GM23338 (cell line): Measurements from ENCODE around the gene HNF4A. TPM values are rescaled to one million over a fixed set of nuclear protein-coding genes. Genes with fewer than 3 reads are reported as not detected.

Source experiments
- ATAC-seq: fragments of 200-7000 bp; cut with Tn5 transposase; 3 replicates; pipeline ENCODE4 v1.9.1; 2020
- DNase-seq: peaks from one replicate; pipeline ENCODE4 v3.0.0-alpha.2; 2015; ENCODE audit warnings: low spot score
- H2AFZ ChIP-seq: fragments of 200-600 bp; sonication (generic); 2 replicates; pipeline ENCODE4 v1.8.0; 2016; ENCODE audit warnings: antibody characterized with exemption, mild to moderate bottlenecking, moderate library complexity
- H3F3A ChIP-seq: fragments of 200-600 bp; sonication (generic); replicated peaks from 2 replicates; pipeline ENCODE4 v1.8.0; 2017; ENCODE audit warnings: antibody characterized with exemption, mixed run types, low read depth
- H3K27ac ChIP-seq: fragments of 200-600 bp; sonication (generic); 2 replicates; pipeline ENCODE4 v1.6.1; 2016; ENCODE audit warnings: low read depth
- H3K27me3 ChIP-seq: fragments of 200-600 bp; sonication (generic); 2 replicates; pipeline ENCODE4 v1.8.0; 2016; ENCODE audit warnings: mild to moderate bottlenecking, mixed run types, moderate library complexity; ENCODE audit not compliant: insufficient read depth
- H3K36me3 ChIP-seq: fragments of 200-600 bp; sonication (generic); 2 replicates; pipeline ENCODE4 v1.8.0; 2016; ENCODE audit warnings: mild to moderate bottlenecking; ENCODE audit not compliant: insufficient read depth
- H3K4me1 ChIP-seq: fragments of 200-600 bp; sonication (generic); 2 replicates; pipeline ENCODE4 v1.8.0; 2016; ENCODE audit warnings: mild to moderate bottlenecking, moderate library complexity; ENCODE audit not compliant: insufficient read depth
- H3K4me2 ChIP-seq: fragments of 200-600 bp; sonication (generic); 2 replicates; pipeline ENCODE4 v1.7.1; 2017; ENCODE audit warnings: mixed run types
- H3K4me3 ChIP-seq: fragments of 200-600 bp; sonication (generic); 2 replicates; pipeline ENCODE4 v1.6.1; 2016; ENCODE audit warnings: mixed run types
- H3K79me2 ChIP-seq: fragments of 200-600 bp; sonication (generic); replicated peaks from 2 replicates; pipeline ENCODE4 v1.8.0; 2017; ENCODE audit warnings: mild to moderate bottlenecking; ENCODE audit not compliant: insufficient read depth
- H3K9me2 ChIP-seq: fragments of 200-600 bp; sonication (generic); 2 replicates; pipeline ENCODE4 v1.8.0; 2017; ENCODE audit not compliant: insufficient read depth
- H4K20me1 ChIP-seq: fragments of 200-600 bp; sonication (generic); replicated peaks from 2 replicates; pipeline ENCODE4 v1.8.0; 2017; ENCODE audit warnings: mild to moderate bottlenecking; ENCODE audit not compliant: insufficient read depth
- H3K27ac Mint-ChIP-seq: 2 replicates; pipeline ENCODE4 v1.8.0; 2020; ENCODE audit warnings: inconsistent platforms, mild to moderate bottlenecking, moderate library complexity, mixed read lengths
- H3K27me3 Mint-ChIP-seq: 3 replicates; pipeline ENCODE4 v1.8.0; 2022; ENCODE audit warnings: low read depth, mild to moderate bottlenecking, moderate library complexity, mixed read lengths, inconsistent platforms; ENCODE audit not compliant: insufficient read depth, poor library complexity
- H3K36me3 Mint-ChIP-seq: 3 replicates; pipeline ENCODE4 v1.8.0; 2021; ENCODE audit warnings: low read depth, mild to moderate bottlenecking, inconsistent platforms, moderate library complexity, mixed read lengths
- H3K4me1 Mint-ChIP-seq: 3 replicates; pipeline ENCODE4 v1.8.0; 2020; ENCODE audit warnings: mild to moderate bottlenecking, inconsistent platforms, mixed read lengths
- H3K4me3 Mint-ChIP-seq: 3 replicates; pipeline ENCODE4 v1.8.0; 2021; ENCODE audit warnings: moderate library complexity, mild to moderate bottlenecking, inconsistent platforms, mixed read lengths
- H3K9me3 Mint-ChIP-seq: 3 replicates; pipeline ENCODE4 v1.8.0; 2020; ENCODE audit warnings: moderate library complexity, mild to moderate bottlenecking, inconsistent platforms, mixed read lengths
- CREB1 ChIP-seq: fragments of 250-450 bp; sonication (Bioruptor Pico); IDR thresholded peaks from 2 replicates; pipeline ENCODE4 v1.5.0; 2020; ENCODE audit warnings: low read depth, mild to moderate bottlenecking, moderate library complexity
- CTCF ChIP-seq, 2 experiments: fragments of 200-600 bp in 1 of 2; sonication (generic) in 1 of 2; conservative IDR thresholded peaks; 2 replicates each; pipeline versions ENCODE4 v1.5.1 to v1.6.1; 2016 to 2017; ENCODE audit warnings: antibody characterized with exemption in 2 of 2, low read depth in 2 of 2, mild to moderate bottlenecking in 2 of 2, moderate library complexity in 1 of 2
- EZH2phosphoT487 ChIP-seq: fragments of 200-600 bp; sonication (generic); IDR thresholded peaks from one replicate; pipeline ENCODE4 v1.8.1; 2018; ENCODE audit warnings: antibody characterized with exemption; ENCODE audit not compliant: unreplicated experiment
- JUNB ChIP-seq: IDR thresholded peaks from one replicate; pipeline ENCODE4 v1.6.1; 2016; ENCODE audit warnings: antibody characterized with exemption; ENCODE audit not compliant: unreplicated experiment
- NANOG ChIP-seq: IDR thresholded peaks from 2 replicates; pipeline ENCODE4 v1.6.1; 2016; ENCODE audit warnings: antibody characterized with exemption, borderline replicate concordance
- POLR2AphosphoS5 ChIP-seq: IDR thresholded peaks from 2 replicates; pipeline ENCODE4 v1.6.1; 2016; ENCODE audit warnings: antibody characterized with exemption, low read depth
- REST ChIP-seq: IDR thresholded peaks from one replicate; pipeline ENCODE4 v1.6.1; 2018; ENCODE audit warnings: antibody characterized with exemption; ENCODE audit not compliant: unreplicated experiment
- STAT1 ChIP-seq: IDR thresholded peaks from one replicate; pipeline ENCODE4 v1.6.1; 2016; ENCODE audit warnings: antibody characterized with exemption; ENCODE audit not compliant: unreplicated experiment
- ZNF114 ChIP-seq: fragments of 250-450 bp; sonication (Bioruptor Pico); IDR thresholded peaks from 2 replicates; pipeline ENCODE4 v1.5.0; 2020; ENCODE audit warnings: mild to moderate bottlenecking, moderate library complexity
- ZNF462 ChIP-seq: fragments of 250-450 bp; sonication (Bioruptor Pico); IDR thresholded peaks from 2 replicates; pipeline ENCODE4 v1.5.0; 2020; ENCODE audit warnings: mild to moderate bottlenecking, moderate library complexity
- polyA plus RNA-seq: library from polyadenylated mRNA; unstranded; fragments of >200 nt; fragmentation: Nextera tagmentation; extraction: Ambion mirVana; gene quantifications from 2 replicates; pipeline ENCODE4 v1.2.1, GENCODE V29; 2016
- total RNA-seq: library from RNA; depleted of rRNA; stranded (reverse); fragments of >200 nt; shearing (Covaris generic); gene quantifications from 2 replicates; pipeline ENCODE4 v1.2.3, GENCODE V29; 2014

HNF4A gene
- total and polyA plus RNA-seq, 2 experiments from 2014 or later: not detected

- TF ChIP-seq CREB1 (CRISPR knock-in tag): no peak
- TF ChIP-seq EZH2phosphoT487: no peak
- no peak for TF ChIP-seq JUNB
- TF ChIP-seq STAT1: no peak
- no peak for TF ChIP-seq CTCF (conservative IDR thresholded peaks at IDR 0.05; ENCODE audit: low read depth in 2 of 2)
- TF ChIP-seq POLR2AphosphoS5: no peak
- no peak for TF ChIP-seq NANOG
- no peak for TF ChIP-seq ZNF114 (CRISPR knock-in tag)
- H3K36me3 Mint-ChIP-seq: no peaks in the 10 kb centered on the region
- Histone ChIP-seq H3K36me3 (no peaks in the 10 kb centered on the region), H3F3A (no peaks in the 10 kb centered on the region), H3K27ac (no peak overlapping the region), H3K4me1 (no peaks in the 10 kb centered on the region; the same call in 1 of the 2 replicates), H2AFZ (no peak overlapping the region), H3K27me3 (no peaks in the 10 kb centered on the region), H3K79me2 (no peaks in the 10 kb centered on the region), H4K20me1 (no peaks in the 10 kb centered on the region), H3K9me2 (no peaks in the 10 kb centered on the region), H3K4me3 (no peak overlapping the region), H3K4me2 (no peak overlapping the region)
- DNase-seq (no peak), ATAC-seq (no peak)
- peaks cover 14% of the 10 kb centered on the region; the same call in 2 of the 3 replicates for H3K4me1 Mint-ChIP-seq
- peaks cover 5% of the 10 kb centered on the region for H3K27me3 Mint-ChIP-seq
- no peaks in the 10 kb centered on the region for H3K9me3 Mint-ChIP-seq
- 0 out of 2 replicates have a peak overlapping the region, but pooled peaks have one; percentile 68 for H3K27ac Mint-ChIP-seq
- no peak overlapping the region for H3K4me3 Mint-ChIP-seq
These were observed 108.0 kb downstream of the HNF4A start for GRCh38 chr20:44463466-44463865.

GRCh38 chr20:44464514-44464913 is 109.0 kb downstream of the HNF4A start:
- H3K36me3 ChIP-seq: no peaks in the 10 kb centered on the region
- ATAC-seq: no peak
- H3K4me3 ChIP-seq: no peak overlapping the region
- H3K27ac ChIP-seq: 0 out of 2 replicates have a peak overlapping the region, but pooled peaks have one; percentile 19
- no peaks in the 10 kb centered on the region for H3K27me3 ChIP-seq
- Mint-ChIP-seq H3K27ac (no peak overlapping the region), H3K4me3 (no peak overlapping the region), H3K36me3 (no peaks in the 10 kb centered on the region), H3K4me1 (peaks cover 14% of the 10 kb centered on the region; the same call in 2 of the 3 replicates), H3K9me3 (no peaks in the 10 kb centered on the region), H3K27me3 (peaks cover 5% of the 10 kb centered on the region)
- H2AFZ ChIP-seq: no peak overlapping the region; the same call in 1 of the 2 replicates
- H4K20me1 ChIP-seq: no peaks in the 10 kb centered on the region
- H3K4me2 ChIP-seq: no peak overlapping the region
- no peaks in the 10 kb centered on the region for H3F3A ChIP-seq
- H3K79me2 ChIP-seq: no peaks in the 10 kb centered on the region
- no peak for DNase-seq
- H3K4me1 ChIP-seq: no peaks in the 10 kb centered on the region; the same call in 1 of the 2 replicates
- no peaks in the 10 kb centered on the region for H3K9me2 ChIP-seq
- TF ChIP-seq ZNF114 (CRISPR knock-in tag) (no peak), JUNB (no peak), EZH2phosphoT487 (no peak), STAT1 (no peak), ZNF462 (no peak), REST (no peak), NANOG (no peak)
